ENCODE results near the gene FAT1.

FAT1 gene

GRCh38 chr4:186698028-186698427, 25.6 kb downstream of the FAT1 start:
- TF ChIP-seq CTCF (IDR thresholded peaks at IDR 0.05; ENCODE audit: borderline replicate concordance, control extremely low read depth, extremely low read depth, insufficient read depth, missing control alignments) = no peak
- DNase-seq (ENCODE audit: low spot score) = no peak
- in situ Hi-C loops (cut with MboI; ENCODE audit: low sequenced_read_pairs, unreplicated experiment) = no loop called here

- in situ Hi-C loops (cut with MboI; ENCODE audit: low sequenced_read_pairs, unreplicated experiment) = no loop called here
- DNase-seq (ENCODE audit: low spot score) = no peak
- no peak for TF ChIP-seq CTCF (IDR thresholded peaks at IDR 0.05; ENCODE audit: borderline replicate concordance, control extremely low read depth, extremely low read depth, insufficient read depth, missing control alignments)
Measured at GRCh38 chr4:186695392-186695791, 28.3 kb downstream of the FAT1 start.

- in situ Hi-C loops (cut with MboI; ENCODE audit: low sequenced_read_pairs, unreplicated experiment) = no loop called here
- TF ChIP-seq CTCF (IDR thresholded peaks at IDR 0.05; ENCODE audit: borderline replicate concordance, control extremely low read depth, extremely low read depth, insufficient read depth, missing control alignments) = no peak
- no peak for DNase-seq (ENCODE audit: low spot score)
Measured at GRCh38 chr4:186693894-186694293, 29.8 kb downstream of the FAT1 start.

GRCh38 chr4:186693159-186693815, 30.4 kb downstream of the FAT1 start:
- TF ChIP-seq CTCF (IDR thresholded peaks at IDR 0.05; ENCODE audit: borderline replicate concordance, control extremely low read depth, extremely low read depth, insufficient read depth, missing control alignments) = no peak
- in situ Hi-C loops (cut with MboI; ENCODE audit: low sequenced_read_pairs, unreplicated experiment) = no loop called here
- no peak for DNase-seq (ENCODE audit: low spot score)

GRCh38 chr4:186691396-186691795, 32.3 kb downstream of the FAT1 start:
- in situ Hi-C loops (cut with MboI; ENCODE audit: low sequenced_read_pairs, unreplicated experiment) = no loop called here
- no peak for DNase-seq (ENCODE audit: low spot score)
- no peak for TF ChIP-seq CTCF (IDR thresholded peaks at IDR 0.05; ENCODE audit: borderline replicate concordance, control extremely low read depth, extremely low read depth, insufficient read depth, missing control alignments)

GRCh38 chr4:186689476-186689875, 34.2 kb downstream of the FAT1 start:
- in situ Hi-C loops (cut with MboI; ENCODE audit: low sequenced_read_pairs, unreplicated experiment) = no loop called here
- DNase-seq (ENCODE audit: low spot score) = no peak
- TF ChIP-seq CTCF (IDR thresholded peaks at IDR 0.05; ENCODE audit: borderline replicate concordance, control extremely low read depth, extremely low read depth, insufficient read depth, missing control alignments) = no peak

All from GM13976 (cell line).